Stimulated activated CD4-positive, alpha-beta T cell treated with anti-CD3 and anti-CD28 coated beads, TNF-alpha, amount 100 ng/mL, for 48 hours (primary cell): ENCODE data around the gene COQ3.
"Not testable (repeated sequence)": the region's sequence is repeated elsewhere in the genome, so short reads cannot be mapped to it uniquely, and the experiment has no call there.

Experiments
- DNase-seq, 3 donors: peaks; one replicate each; pipeline ENCODE4 v3.0.0-alpha.2; 2020; ENCODE audit warnings: low read depth in 3 of 3

COQ3 gene

DNA sequence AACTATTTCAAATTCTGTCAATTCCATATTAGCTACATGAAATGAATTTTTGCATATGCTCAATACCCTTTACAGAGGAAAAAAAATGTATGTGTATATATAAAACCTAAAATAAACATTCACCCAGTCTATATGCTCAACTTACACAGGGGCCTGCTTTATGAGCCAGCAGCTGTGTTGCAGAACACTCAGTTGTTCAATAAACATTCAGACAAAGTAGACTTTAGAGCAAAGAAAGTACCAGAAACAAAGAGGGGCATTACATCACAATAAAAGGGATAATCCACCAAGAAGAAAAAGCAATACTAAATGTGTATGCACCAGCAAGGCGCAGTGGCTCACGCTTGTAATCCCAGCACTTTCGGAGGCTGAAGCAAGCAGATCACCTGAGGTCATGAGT, 9.5 kb downstream of the COQ3 start:
- no peak for DNase-seq

DNA sequence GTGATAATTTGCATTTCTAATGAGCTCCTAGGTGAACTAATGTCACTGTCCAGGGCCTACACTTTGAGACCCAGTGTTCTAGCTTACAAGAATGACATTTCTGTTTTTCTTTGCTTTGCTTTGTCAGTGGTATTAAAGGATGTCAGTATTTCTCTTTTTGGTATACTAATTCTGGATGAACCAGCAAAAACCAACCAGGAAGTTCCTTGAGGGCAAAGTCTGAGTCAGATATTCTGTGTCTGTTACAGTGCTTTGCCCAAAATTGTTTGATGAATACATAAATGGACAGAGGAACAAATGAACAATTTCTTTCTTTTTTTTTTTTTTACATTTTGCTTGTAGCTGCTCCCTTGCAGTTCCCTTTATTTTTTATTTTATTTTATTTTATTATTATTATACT, 15.4 kb downstream of the COQ3 start:
- no peak for DNase-seq

DNA sequence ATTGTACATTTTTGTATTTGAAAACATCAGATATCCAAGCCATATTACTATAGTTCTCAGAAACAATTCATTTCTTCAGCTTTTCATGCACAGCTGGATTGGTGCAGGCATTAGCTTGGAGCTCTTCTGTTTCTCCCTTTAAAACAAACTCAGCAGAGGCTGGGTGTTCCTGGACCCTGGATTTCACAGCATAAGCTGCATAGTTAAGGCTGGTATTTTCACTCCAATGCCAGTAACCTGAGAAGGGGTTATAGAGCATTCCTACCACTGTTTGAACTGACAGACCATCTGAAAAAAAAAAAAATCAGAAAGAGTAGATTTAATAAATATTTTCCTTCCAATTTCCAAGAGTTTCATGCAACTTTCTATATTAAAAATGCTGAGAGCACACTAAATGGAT, 24.5 kb downstream of the COQ3 start:
- DNase-seq: no peak

- DNase-seq: no peak
These were observed 27.1 kb downstream of the COQ3 start for GRCh38 chr6:99366852-99367251.

DNA sequence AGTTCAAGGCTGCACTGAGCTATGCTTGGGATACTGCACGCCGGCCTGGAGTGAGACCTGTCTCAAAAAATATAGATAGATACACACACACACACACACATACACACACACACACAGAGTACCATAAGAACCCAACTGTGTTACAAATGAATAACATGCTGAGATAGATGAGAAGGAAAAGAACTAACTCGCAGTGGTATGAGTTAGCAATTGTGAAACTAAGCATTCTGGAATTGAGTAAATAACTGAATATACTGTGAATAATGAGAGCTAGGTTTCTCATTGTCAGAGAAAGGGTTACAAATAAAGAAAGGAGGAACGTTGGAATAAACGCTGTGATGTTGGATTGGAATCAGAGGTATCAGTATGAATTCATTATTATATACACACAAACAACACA, 30.0 kb downstream of the COQ3 start:
- no peak for DNase-seq

- DNase-seq: no peak
These were observed 31.2 kb downstream of the COQ3 start for GRCh38 chr6:99362678-99363268.

DNA sequence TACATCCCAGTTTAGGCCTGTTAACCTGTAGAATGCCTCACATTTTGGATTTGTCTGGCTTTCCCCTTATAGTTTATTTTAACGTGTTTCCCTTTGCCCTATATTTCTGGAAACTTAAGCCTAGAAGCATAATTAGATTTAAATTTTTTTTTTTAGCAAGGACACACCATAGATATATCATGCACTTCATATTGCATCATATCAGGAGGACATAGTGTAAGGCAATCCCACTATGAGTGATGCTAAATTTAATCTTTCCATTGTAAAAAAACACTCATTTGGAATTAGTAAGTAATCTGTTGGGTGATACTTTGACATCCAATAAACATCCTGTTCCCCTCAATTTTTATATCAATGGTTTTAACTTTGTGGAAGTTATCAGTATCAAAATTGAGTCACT, 34.2 kb downstream of the COQ3 start:
- DNase-seq: no peak

GRCh38 chr6:99356641-99357040, 37.4 kb downstream of the COQ3 start:
- no peak for DNase-seq

GRCh38 chr6:99354983-99355382, 39.0 kb downstream of the COQ3 start:
- no peak for DNase-seq

- DNase-seq: no peak
These were observed 40.9 kb downstream of the COQ3 start for GRCh38 chr6:99353126-99353525.

DNA sequence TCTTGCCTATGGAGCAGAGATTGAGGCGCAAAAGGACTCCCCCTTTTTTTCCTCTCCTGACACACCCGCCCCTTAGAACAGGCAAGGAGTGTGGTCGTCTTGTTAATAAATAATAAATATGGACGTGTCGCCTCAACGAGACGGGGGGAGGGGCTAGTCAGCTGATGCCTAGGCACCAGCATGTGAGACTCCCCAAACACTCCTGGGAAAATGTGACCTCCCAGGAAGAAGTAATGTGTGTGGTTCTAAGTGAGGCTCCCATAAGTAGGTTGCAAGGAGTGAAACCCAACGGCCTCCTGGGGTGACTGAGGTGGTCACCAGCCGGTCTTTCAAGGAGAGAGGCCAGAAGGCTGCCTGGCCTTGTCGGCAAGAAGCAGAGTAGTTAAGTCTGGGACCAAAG, 43.4 kb downstream of the COQ3 start:
- no peak for DNase-seq

DNA sequence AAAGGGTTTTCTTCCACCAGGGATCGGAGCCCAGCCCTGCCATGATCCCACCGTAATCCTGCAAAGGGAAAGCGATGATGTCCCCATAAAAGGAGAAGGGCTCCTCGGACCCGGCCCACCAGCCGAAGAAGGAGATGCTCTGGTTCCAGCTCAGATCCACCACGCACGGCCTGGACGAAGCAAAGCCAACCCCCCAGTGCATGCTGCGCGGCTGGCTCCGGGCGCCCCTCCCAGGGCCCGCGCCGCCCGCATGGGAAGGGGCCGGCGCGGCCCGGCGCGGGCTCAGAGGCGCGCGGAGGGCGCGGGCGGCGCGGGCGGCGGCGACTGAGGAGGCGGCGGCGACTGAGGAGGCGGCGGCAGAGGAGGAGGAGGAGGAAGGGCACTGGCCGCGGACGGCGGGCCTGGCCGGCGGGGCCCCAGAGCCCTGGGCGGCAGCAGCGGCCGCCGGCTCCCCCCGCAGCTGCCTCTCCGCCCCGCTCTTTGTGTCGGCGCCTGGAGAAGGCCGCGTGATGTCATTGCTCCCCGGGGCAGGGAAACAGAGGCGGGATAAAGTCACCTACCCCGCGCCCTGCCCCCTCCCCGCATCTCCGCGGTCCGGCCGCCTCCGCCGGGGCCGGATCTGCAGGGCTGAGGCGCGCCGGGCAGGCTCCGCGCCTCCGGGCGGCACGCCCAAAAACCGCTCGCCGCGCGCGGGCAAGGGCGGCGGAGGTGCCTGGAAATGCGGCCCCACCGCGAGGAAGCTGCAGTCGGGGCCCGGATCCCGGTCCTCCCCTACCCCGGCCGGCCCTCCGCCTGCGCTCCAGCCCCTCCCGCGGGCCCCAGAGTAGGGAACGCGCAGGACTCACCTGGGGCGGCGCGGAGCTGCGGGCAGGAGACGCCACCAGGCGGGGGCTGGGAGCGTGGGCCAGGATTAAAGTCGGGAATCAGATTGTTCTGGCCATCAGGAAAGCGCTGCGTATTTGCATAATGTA, 44.5 kb downstream of the COQ3 start, which contains the start of gene FAXC:
FAXC (minus strand) TSS at position 504 of the 971 bp plus-strand sequence; CDS start at position 202, 302 bp downstream.
- DNase-seq: no peak

DNA sequence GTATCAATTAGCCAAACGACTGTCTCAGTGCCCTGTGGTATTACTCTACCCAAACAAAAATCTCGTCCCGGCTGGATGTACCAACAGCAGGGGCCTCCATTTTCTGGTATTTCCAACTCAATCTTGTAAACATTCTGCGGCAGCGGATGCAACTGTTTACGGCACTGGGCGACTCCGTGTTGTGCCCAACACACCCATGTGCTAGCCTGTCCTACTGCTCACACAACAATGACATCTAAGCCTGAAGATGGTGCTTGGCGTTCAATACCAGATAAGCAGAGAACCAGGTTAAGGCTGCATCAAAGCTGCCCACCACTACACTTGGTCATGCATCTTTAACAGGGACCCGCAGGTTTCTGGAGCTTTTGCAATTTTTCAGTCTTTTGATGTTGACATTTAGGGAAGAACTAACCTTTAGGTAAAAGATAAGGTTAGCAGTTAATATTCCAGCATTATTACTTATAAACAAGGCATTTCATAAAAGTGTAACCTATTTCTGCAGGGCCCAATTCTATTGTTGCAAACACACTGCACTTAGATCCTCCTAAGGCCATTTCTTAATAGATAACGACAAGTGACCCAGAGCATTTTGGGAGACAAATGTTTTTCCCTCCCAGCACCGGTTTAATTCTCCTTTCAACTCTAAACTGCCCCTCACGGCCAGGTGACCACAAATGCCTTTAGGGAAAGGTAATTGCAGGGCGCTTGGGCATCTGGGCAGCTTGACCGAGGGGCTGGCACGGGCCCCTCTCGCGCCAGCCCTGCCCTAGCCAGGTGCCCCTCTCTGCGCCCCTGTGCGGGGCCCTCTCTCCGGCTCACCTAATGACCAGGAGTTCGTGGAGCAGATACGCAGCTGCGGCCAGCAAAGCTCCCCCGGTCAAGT, 45.5 kb downstream of the COQ3 start:
- no peak for DNase-seq

DNA sequence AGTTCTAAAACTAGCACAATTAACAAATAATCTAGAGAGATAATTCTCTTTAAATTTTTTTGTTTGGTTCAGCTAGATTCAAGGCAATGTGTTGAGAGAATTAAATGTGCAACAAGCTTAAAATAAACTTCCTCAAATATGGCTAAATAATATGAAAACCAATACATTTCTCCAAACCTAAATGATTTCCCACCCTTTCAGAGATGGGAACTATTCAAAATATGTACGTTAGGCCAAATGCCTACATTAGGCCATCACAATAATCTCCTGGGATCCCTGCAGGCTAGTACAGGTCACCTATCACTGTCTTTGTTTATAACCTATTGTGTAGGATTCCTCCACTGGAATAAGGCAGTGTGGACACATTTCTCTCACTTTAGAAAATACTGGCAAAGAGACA, 46.2 kb downstream of the COQ3 start:
- DNase-seq: no peak

DNA sequence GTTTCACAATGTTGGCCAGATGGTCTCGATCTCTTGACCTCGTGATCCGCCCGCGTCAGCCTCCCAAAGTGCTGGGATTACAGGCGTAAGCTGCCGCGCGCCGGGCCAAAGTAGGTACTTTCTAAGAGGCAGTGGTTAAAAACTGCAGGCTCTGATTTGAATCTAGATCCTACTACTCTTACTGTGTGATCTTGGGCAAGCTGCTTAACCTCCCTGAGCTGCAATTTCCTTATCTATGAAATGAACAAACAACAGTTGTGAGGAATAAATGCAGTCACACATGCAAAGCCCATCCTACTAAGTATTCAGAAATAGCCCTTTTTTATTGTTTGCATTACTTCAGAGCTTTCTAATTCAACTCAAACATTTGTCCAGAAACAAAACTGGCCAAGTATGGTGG, 47.4 kb downstream of the COQ3 start:
- no peak for DNase-seq

GRCh38 chr6:99345164-99345563, 48.8 kb downstream of the COQ3 start:
- no peak for DNase-seq

GRCh38 chr6:99344289-99344688, 49.7 kb downstream of the COQ3 start:
- no peak for DNase-seq

DNA sequence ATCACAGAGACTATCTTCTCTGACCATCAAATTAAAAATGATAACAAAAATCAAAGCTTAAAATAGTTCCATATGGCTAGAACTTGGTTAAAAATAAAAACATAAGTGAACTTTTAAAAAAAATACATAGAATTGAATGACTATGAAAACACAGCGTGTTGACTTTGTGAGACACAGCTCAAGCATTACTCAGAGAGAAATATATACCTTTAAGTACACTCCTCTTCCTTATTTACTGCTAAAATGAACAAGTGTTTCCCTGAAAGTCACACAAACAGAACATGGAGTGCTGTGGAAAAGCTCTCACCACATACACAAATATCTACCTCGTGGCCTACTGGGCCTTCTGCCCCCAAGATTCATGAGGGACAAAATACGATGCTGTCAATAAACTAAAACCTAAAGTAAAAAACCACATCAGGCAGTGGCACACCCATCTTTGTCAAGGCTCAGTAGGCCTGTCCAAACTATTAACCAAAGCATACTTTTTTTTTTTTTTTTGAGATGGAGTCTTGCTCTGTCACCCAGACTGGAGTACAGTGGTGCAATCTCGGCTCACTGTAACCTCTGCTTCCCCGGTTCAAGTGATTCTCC, 52.0 kb downstream of the COQ3 start:
- no peak for DNase-seq

GRCh38 chr6:99338188-99338587, 55.8 kb downstream of the COQ3 start:
- DNase-seq: no peak

- not testable (repeated sequence) for DNase-seq
These were observed 58.7 kb downstream of the COQ3 start for GRCh38 chr6:99335298-99335697.

DNA sequence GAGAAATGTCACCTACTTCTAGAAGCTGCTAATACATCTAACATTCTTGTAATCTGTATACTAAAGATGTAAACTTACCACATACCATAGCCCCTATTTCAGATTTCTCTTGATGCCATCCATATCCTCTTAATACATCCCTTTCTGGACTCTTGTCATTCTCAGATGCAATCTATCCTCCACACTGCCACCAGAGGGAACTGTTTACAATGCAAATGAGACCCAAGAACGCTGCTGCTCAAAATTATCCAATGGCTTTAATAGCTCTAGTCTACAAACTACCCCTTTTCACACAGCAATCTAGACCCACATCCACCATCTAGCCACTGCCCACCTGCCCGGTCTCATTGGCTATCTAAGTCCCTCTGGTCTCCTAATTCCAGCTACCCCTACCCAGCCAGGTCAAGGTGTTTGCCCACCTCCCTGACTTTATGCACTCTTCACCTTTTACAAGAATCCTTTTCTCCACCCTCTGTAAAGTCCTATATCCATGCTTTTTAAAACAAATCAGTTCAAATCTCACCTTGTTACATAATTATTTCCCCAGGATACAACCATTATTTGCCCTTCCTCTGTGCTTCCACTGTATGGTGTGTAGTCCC, 59.4 kb downstream of the COQ3 start:
- no peak for DNase-seq
